Uterus (tissue), 2 donors: ENCODE data around the gene KLF17.

Source experiments
- CTCF ChIP-seq, 4 experiments: fragments of 200-600 bp in 2 of 4; fragments of 450-650 bp in 2 of 4; sonication (generic) in 2 of 4; IDR thresholded peaks; one replicate each; pipeline ENCODE4 v1.5.1; 2016 to 2019; ENCODE audit warnings: antibody characterized with exemption in 4 of 4, mild to moderate bottlenecking in 2 of 4, moderate library complexity in 1 of 4
- POLR2A ChIP-seq, 2 donors: fragments of 450-650 bp; IDR thresholded peaks; one replicate each; pipeline ENCODE4 v1.6.1; 2016; ENCODE audit warnings: antibody characterized with exemption in 2 of 2, mild to moderate bottlenecking in 1 of 2, moderate library complexity in 1 of 2

- TF ChIP-seq POLR2A (IDR thresholded peaks at IDR 0.05) (no peak), CTCF (IDR thresholded peaks at IDR 0.05) (no peak)
Observed at GRCh38 chr1:44114098-44114497, 4.5 kb upstream of the KLF17 start.
